ENCODE results near the gene AP4M1. TPM values are rescaled to one million over a fixed set of nuclear protein-coding genes. Genes with fewer than 3 reads are reported as not detected.

AP4M1 gene
- total and polyA plus RNA-seq, 10 of the 15 experiments (the other 5 are each of a cell fraction or from before 2014, with no cell fraction given), result 0.77 to 16.1 (median 13.0) TPM

DNA sequence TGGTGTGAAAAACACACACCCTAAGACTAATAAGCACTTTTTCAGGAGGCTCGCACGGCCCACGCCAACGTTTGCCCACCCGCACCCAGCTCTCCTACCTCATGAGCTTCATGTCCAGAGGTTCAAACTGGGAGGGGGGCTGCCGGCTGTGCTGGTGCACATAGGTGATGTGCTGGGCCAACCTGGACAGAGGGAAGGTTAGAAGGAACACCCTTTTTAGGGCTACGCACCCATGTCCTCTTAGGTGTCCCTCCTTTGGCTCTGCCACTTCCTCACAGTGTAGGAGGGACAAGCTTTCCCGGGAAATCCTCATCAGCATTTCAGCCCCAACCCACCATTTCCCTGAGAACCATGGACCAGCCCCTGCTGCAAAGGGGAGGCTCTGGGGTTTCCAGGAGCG, 6.2 kb upstream of the AP4M1 start:
- Histone ChIP-seq H4K20me1 (ENCODE audit: control insufficient read depth, insufficient read depth) (peaks cover 3% of the 10 kb centered on the region; the same call in 1 of the 2 replicates), H3K4me2 (ENCODE audit: control insufficient read depth, insufficient read depth) (no peak overlapping the region), H3K4me1 (ENCODE audit: control insufficient read depth, insufficient read depth, low read length) (peaks cover 10% of the 10 kb centered on the region), H3K36me3 (ENCODE audit: control insufficient read depth in 2 of 2, insufficient read depth in 2 of 2, low read length in 1 of 2) (peaks cover 57 to 69% of the 10 kb centered on the region in 2 experiments), H3K27ac (ENCODE audit: control insufficient read depth, insufficient read depth) (no peak overlapping the region), H2AFZ (ENCODE audit: control insufficient read depth, low read depth, low read length) (no peak overlapping the region), H3K4me3 (no peak overlapping the region), H3K27me3 (replicated peaks in 1 of 2; ENCODE audit: control insufficient read depth in 2 of 2, insufficient read depth in 2 of 2, low read length in 1 of 2) (no peaks in the 10 kb centered on the region), H3K79me2 (ENCODE audit: control insufficient read depth, insufficient read depth, low read length) (peaks cover 18% of the 10 kb centered on the region), H3K9me3 (replicated peaks; ENCODE audit: control insufficient read depth, insufficient read depth, low read length) (no peaks in the 10 kb centered on the region), H3K9ac (ENCODE audit: control insufficient read depth, insufficient read depth, low read length) (no peak overlapping the region)
- ATAC-seq (no peak), DNase-seq (ENCODE audit: low read depth, low spot score) (no peak), FAIRE-seq (no peak)
- no peak for TF ChIP-seq CREM (IDR thresholded peaks at IDR 0.05; ENCODE audit: low read depth)
- TF ChIP-seq POLR2A (IDR thresholded peaks at IDR 0.05; ENCODE audit: low read depth, low read length), result peak; percentile 41
- no peak for TF ChIP-seq SMC3 (IDR thresholded peaks at IDR 0.05; ENCODE audit: borderline replicate concordance, low read length)
- peak; percentile 50; the same call in 1 of the 2 replicates for TF ChIP-seq POLR2AphosphoS5 (IDR thresholded peaks at IDR 0.05; ENCODE audit: low read length)
- intact Hi-C loops (cut with micrococcal nuclease; ENCODE audit: unreplicated experiment) (no loop called here), in situ Hi-C loops (cut with MboI) (no loop called here)
- ChIA-PET RAD21 (ENCODE audit: unreplicated experiment) (no interaction called here), SMC1A (ENCODE audit: uncharacterized antibody, unreplicated experiment) (interaction anchor here (1.6 kb wide), 1 partner anchor 37 kb away, joined by 5 read pairs; no protein-coding TSS in a partner anchor), CTCF (interaction anchor here (0.8 to 1.5 kb wide), 2 partner anchors 10 to 76 kb away, joined by 3 read pairs; no protein-coding TSS in a partner anchor), POLR2A (no interaction called here)
- WGBS (ENCODE audit: insufficient coverage, insufficient replicate concordance, low lambda C conversion rate, missing lambda C conversion rate), result 90% methylated on average over 9 of the region's 9 CpGs
- BruUV-seq (replicated peaks), result no TSS peak

GRCh38 chr7:100095704-100096103, 5.7 kb upstream of the AP4M1 start:
- no peak for TF ChIP-seq NR2F1 (conservative IDR thresholded peaks at IDR 0.05)
- no peak for TF ChIP-seq ATF7 (IDR thresholded peaks at IDR 0.05; ENCODE audit: low read depth)
- no peak for TF ChIP-seq KAT2A (conservative IDR thresholded peaks at IDR 0.05; ENCODE audit: control insufficient read depth, low read depth, low read length)
- no peak for TF ChIP-seq SIX5 (IDR thresholded peaks at IDR 0.05; ENCODE audit: low read depth, low read length, severe bottlenecking)
- no peak for TF ChIP-seq ATF3 (IDR thresholded peaks at IDR 0.05; ENCODE audit: borderline replicate concordance, extremely low read depth, low read depth, low read length)
- TF ChIP-seq, protein P1, sequence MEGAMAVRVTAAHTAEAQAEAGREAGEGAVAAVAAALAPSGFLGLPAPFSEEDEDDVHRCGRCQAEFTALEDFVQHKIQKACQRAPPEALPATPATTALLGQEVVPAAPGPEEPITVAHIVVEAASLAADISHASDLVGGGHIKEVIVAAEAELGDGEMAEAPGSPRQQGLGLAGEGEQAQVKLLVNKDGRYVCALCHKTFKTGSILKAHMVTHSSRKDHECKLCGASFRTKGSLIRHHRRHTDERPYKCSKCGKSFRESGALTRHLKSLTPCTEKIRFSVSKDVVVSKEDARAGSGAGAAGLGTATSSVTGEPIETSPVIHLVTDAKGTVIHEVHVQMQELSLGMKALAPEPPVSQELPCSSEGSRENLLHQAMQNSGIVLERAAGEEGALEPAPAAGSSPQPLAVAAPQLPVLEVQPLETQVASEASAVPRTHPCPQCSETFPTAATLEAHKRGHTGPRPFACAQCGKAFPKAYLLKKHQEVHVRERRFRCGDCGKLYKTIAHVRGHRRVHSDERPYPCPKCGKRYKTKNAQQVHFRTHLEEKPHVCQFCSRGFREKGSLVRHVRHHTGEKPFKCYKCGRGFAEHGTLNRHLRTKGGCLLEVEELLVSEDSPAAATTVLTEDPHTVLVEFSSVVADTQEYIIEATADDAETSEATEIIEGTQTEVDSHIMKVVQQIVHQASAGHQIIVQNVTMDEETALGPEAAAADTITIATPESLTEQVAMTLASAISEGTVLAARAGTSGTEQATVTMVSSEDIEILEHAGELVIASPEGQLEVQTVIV (IDR thresholded peaks at IDR 0.05; ENCODE audit: borderline replicate concordance, partially characterized antibody), result no peak
- H3K9ac ChIP-seq (ENCODE audit: control insufficient read depth, insufficient read depth, low read length), result no peak overlapping the region
- peaks cover 22% of the 10 kb centered on the region for H3K79me2 ChIP-seq (ENCODE audit: control insufficient read depth, insufficient read depth, low read length)
- BruUV-seq (replicated peaks), result no TSS peak
- in situ Hi-C loops (cut with MboI) (no loop called here), intact Hi-C loops (cut with micrococcal nuclease; ENCODE audit: unreplicated experiment) (no loop called here)
- H3K9me3 ChIP-seq (replicated peaks; ENCODE audit: control insufficient read depth, insufficient read depth, low read length), result no peaks in the 10 kb centered on the region
- ATAC-seq, result no peak
- POLR2A ChIA-PET, result no interaction called here
- FAIRE-seq, result no peak
- H3K27me3 ChIP-seq (replicated peaks in 1 of 2; ENCODE audit: control insufficient read depth in 2 of 2, insufficient read depth in 2 of 2, low read length in 1 of 2), result no peaks in the 10 kb centered on the region
- SMC1A ChIA-PET (ENCODE audit: uncharacterized antibody, unreplicated experiment), result interaction anchor here (1.6 kb wide), 1 partner anchor 36 kb away, joined by 5 read pairs; no protein-coding TSS in a partner anchor
- RAD21 ChIA-PET (ENCODE audit: unreplicated experiment), result no interaction called here
- H3K4me1 ChIP-seq (ENCODE audit: control insufficient read depth, insufficient read depth, low read length), result peaks cover 10% of the 10 kb centered on the region
- H3K4me3 ChIP-seq, result no peak overlapping the region
- H2AFZ ChIP-seq (ENCODE audit: control insufficient read depth, low read depth, low read length), result no peak overlapping the region
- DNase-seq (ENCODE audit: low read depth, low spot score), result no peak
- H4K20me1 ChIP-seq (ENCODE audit: control insufficient read depth, insufficient read depth), result peaks cover 3% of the 10 kb centered on the region; the same call in 1 of the 2 replicates
- H3K27ac ChIP-seq (ENCODE audit: control insufficient read depth, insufficient read depth), result no peak overlapping the region
- CTCF ChIA-PET, result interaction anchor here (0.8 to 1.5 kb wide), 2 partner anchors 10 to 76 kb away, joined by 3 read pairs; no protein-coding TSS in a partner anchor
- 95% methylated on average over 17 of the region's 17 CpGs for WGBS (ENCODE audit: insufficient coverage, insufficient replicate concordance, low lambda C conversion rate, missing lambda C conversion rate)
- no peak overlapping the region for H3K4me2 ChIP-seq (ENCODE audit: control insufficient read depth, insufficient read depth)
- H3K36me3 ChIP-seq (ENCODE audit: control insufficient read depth in 2 of 2, insufficient read depth in 2 of 2, low read length in 1 of 2), result peaks cover 57 to 67% of the 10 kb centered on the region in 2 experiments
